LNCaP clone FGC (cell line): Measurements from ENCODE around the gene FRZB.
"Not testable (repeated sequence)": the region's sequence is repeated elsewhere in the genome, so short reads cannot be mapped to it uniquely, and the experiment has no call there.

ENCODE experiments used
- DNase-seq: peaks from one replicate; pipeline ENCODE4 v3.0.0-alpha.2; 2011; ENCODE audit warnings: low read depth
- H3K4me3 ChIP-seq: 2 replicates; pipeline ENCODE4 v1.5.1; 2011; ENCODE audit warnings: mild to moderate bottlenecking, low read depth, low read length, control low read depth
- TF ChIP-seq, protein P1 (sequence below): IDR thresholded peaks from 2 replicates; pipeline ENCODE4 v1.5.1; 2012; ENCODE audit warnings: mild to moderate bottlenecking; ENCODE audit not compliant: control insufficient read depth, insufficient read depth; ENCODE audit errors: extremely low read depth

FRZB gene

DNA sequence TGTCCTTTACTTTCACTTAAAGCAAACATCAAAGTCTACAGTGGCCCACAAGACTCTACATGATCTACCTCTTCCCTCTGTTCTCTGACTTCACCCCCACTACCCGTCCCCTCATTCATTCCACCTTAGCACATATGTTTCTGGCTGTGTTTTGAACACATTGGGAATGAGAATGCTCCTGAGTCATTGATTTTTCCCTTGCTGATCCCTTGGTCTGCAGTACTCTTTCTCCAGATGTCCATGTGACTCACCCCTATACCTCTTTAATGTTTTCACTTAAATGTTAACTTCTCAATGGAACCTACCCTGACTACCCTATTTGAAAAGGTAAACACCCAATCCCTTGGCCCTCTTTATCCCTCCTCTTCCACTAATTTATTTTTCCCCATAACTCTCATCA is 30.7 kb upstream of the FRZB start:
- TF ChIP-seq, protein P1, sequence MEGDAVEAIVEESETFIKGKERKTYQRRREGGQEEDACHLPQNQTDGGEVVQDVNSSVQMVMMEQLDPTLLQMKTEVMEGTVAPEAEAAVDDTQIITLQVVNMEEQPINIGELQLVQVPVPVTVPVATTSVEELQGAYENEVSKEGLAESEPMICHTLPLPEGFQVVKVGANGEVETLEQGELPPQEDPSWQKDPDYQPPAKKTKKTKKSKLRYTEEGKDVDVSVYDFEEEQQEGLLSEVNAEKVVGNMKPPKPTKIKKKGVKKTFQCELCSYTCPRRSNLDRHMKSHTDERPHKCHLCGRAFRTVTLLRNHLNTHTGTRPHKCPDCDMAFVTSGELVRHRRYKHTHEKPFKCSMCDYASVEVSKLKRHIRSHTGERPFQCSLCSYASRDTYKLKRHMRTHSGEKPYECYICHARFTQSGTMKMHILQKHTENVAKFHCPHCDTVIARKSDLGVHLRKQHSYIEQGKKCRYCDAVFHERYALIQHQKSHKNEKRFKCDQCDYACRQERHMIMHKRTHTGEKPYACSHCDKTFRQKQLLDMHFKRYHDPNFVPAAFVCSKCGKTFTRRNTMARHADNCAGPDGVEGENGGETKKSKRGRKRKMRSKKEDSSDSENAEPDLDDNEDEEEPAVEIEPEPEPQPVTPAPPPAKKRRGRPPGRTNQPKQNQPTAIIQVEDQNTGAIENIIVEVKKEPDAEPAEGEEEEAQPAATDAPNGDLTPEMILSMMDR = no peak
- no peak for DNase-seq
- no peak overlapping the region for H3K4me3 ChIP-seq

DNA sequence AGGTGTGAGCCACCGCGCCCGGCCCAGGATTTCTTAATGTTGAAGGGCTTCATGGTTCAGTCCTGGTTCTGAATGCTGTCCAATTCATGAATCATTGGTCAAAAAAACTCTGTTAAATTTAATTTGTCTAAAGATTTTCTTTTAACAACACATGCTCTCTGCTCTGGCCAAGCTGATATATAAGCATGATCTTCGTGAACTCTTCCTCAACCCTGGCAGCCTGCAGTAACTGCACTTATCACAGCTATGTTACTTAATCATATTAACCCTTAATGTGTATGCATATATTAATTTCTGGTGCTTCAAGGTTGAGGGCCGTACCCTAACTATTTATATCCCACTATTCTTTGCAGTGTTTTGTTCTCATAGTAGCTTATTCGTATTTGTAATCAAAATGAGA is 29.4 kb upstream of the FRZB start:
- TF ChIP-seq, protein P1 = no peak
- no peak for DNase-seq
- no peak overlapping the region for H3K4me3 ChIP-seq

DNA sequence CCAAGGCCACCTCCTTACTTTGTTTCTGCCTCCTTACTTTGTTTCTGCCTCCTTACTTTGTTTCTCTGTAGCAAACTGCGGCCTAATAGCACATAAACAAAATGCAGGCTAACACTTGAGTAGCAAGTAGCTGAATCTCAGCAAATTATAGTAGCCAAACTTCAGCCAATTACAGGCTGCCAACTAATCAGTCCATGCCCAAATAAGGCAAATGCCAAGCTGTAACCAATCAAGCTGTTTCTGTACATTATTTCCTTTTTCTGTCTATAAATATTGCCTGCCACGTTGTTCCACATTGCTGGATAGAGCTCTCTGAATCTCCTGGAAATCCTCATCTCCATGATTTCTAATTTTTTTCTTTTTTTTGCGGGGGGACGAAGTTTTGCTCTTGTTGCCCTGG is 28.7 kb upstream of the FRZB start:
- no peak overlapping the region for H3K4me3 ChIP-seq
- TF ChIP-seq, protein P1 = no peak
- no peak for DNase-seq

DNA sequence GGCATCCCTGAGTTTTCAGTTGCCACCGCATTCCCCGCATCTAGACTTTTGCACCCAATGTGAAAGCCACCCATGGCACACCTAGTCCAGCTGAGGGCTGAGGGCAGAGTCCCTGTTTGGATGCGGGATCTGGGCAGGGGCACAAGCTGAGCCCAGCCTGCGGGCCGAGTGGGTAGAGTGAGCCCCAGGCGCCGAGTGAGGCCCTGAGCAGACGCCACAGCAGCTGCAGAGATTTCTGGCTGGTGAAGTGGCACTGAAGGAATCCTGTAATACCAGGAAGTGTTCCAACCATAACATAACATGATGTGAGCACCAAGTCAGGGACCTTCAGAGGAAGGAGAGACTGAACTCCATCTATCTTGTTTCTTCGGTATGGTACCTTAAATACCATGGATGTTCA is 27.7 kb upstream of the FRZB start:
- no peak for DNase-seq
- TF ChIP-seq, protein P1 = no peak

DNA sequence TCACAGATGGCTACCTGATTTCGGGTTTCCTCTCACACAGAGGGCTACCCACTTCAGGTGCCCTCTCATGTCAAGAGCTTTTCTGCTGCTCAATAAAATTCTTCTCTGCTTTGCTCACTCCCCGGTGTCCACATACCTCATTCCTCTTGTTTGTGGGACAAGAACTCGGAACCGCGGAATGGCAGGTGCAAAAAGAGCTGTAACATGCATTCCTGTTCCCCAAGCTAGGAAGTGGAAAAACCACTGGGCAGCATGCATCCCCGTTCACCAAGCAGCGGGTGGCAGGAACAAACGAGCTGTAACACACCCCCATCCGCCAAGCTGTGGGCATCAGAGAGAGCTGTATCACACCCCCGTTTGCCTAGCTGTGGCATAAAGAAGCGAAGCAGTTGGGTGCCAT is 27.2 kb upstream of the FRZB start:
- H3K4me3 ChIP-seq = no peak overlapping the region
- DNase-seq = no peak
- TF ChIP-seq, protein P1 = no peak

More for the DNA sequence above, 27.7 kb upstream of the FRZB start:
- no peak overlapping the region for H3K4me3 ChIP-seq

DNA sequence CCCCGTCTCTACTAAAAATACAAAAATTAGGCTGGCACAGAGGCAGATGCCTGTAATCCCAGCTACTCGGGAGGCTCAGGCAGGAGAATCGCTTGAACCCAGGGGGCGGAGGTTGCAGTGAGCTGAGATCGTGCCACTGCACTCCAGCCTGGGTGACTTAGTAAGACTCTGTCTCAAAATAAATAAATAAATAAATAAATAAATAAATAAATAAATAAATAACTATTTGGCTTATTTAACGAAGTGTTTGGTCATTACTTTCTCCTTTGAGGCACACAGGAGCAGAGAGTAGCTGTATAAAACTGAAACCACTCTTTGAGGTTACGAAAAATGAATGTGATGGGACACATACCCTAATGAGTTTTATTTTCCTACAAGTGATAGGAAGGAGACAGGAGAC is 26.6 kb upstream of the FRZB start:
- not testable (repeated sequence) for H3K4me3 ChIP-seq, DNase-seq

DNA sequence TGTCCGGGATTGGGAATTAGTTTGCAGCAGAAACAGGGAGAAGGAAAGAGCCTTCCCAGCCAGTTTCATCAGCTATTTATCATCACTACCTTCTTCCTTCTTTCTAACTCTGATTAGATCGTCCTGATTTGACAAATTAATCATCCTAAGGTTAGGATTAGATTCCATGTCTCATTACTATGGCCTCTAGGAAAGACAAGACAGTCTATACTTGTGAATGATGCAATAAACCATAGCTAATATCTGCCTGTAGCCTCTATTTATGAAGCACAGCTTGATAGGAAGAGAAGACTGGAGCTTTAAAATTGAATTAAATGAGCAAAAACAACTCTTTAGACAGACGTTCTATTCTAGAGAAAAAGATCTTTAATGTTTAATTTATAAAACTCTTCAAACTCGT is 25.2 kb upstream of the FRZB start:
- DNase-seq = no peak
- H3K4me3 ChIP-seq = no peak overlapping the region
- TF ChIP-seq, protein P1 = no peak
